K562 (cell line): ENCODE data around the gene PRUNE1. TPM values are rescaled to one million over a fixed set of nuclear protein-coding genes. Genes with fewer than 3 reads are reported as not detected.

Experiments
- ADNP ChIP-seq: fragments of 200-800 bp; sonication (Bioruptor generic); IDR thresholded peaks from 2 replicates; pipeline ENCODE4 v1.6.1; 2016; ENCODE audit warnings: missing genetic modification characterization, missing compliant biosample characterization
- CBX8 ChIP-seq: fragments of 200-600 bp; sonication (generic); IDR thresholded peaks from 2 replicates; pipeline ENCODE4 v1.6.1; 2012; ENCODE audit warnings: borderline replicate concordance, mixed run types, low read depth, mild to moderate bottlenecking, moderate library complexity, mixed read lengths, low read length, control low read depth, inconsistent platforms; ENCODE audit not compliant: poor library complexity, severe bottlenecking; ENCODE audit errors: extremely low read depth
- CC2D1A ChIP-seq: fragments of 450-650 bp; IDR thresholded peaks from 2 replicates; pipeline ENCODE4 v1.6.1; 2017; ENCODE audit warnings: mild to moderate bottlenecking
- GABPB2 ChIP-seq: fragments of 250-450 bp; sonication (Bioruptor Pico); conservative IDR thresholded peaks from 2 replicates; pipeline ENCODE4 v1.5.1; 2021; ENCODE audit warnings: mild to moderate bottlenecking
- MTA1 ChIP-seq: fragments of 450-650 bp; IDR thresholded peaks from 2 replicates; pipeline ENCODE4 v1.6.1; 2017; ENCODE audit warnings: borderline replicate concordance
- MYBL2 ChIP-seq, 2 experiments: fragments of 450-650 bp in 1 of 2; sonication (generic) in 1 of 2; formaldehyde crosslinking in 1 of 2; IDR thresholded peaks; 2 replicates each; pipeline versions ENCODE4 v1.6.1 to v1.8.1; 2017 to 2022; ENCODE audit warnings: borderline replicate concordance in 1 of 2, inconsistent platforms in 1 of 2, low read depth in 1 of 2, mild to moderate bottlenecking in 1 of 2, missing genetic modification reagents in 1 of 2, moderate library complexity in 1 of 2
- SETDB1 ChIP-seq: IDR thresholded peaks from one replicate; pipeline ENCODE4 v1.6.1; 2012; ENCODE audit warnings: low read length, control low read depth, inconsistent platforms
- ZNF717 ChIP-seq: fragments of 250-450 bp; sonication (Bioruptor Pico); IDR thresholded peaks from 2 replicates; pipeline ENCODE4 v1.5.0; 2021
- polyA plus RNA-seq, 8 experiments: library from polyadenylated mRNA; depleted of rRNA in 4 of 8; stranded (reverse) in 5 of 8; unstranded in 3 of 8; fragments of >200 nt; fragmentation: Nextera tagmentation in 2 of 8; fragmentation: Illumina TruSeq in 1 of 8; extraction: Ambion mirVana in 2 of 8; extraction: Trizol in 1 of 8; gene quantifications; 2 replicates each; pipeline versions ENCODE4 v1.2.1 to v1.2.3, GENCODE V29; 2011 to 2014; ENCODE audit warnings: inconsistent platforms in 1 of 8, missing spikeins in 1 of 8
- total RNA-seq, 7 experiments: library from RNA; depleted of rRNA in 6 of 7; stranded (reverse); fragments of >200 nt in 6 of 7; fragmentation: Illumina TruSeq in 2 of 7; extraction: Trizol in 2 of 7; gene quantifications; 2 replicates each; pipeline versions ENCODE4 v1.2.1 to v1.2.3, GENCODE V29; 2011 to 2021; ENCODE audit warnings: low replicate concordance in 1 of 7
- TF ChIP-seq, protein P1 (sequence below), 2 experiments: fragments of 450-650 bp in 1 of 2; sonication (generic) in 1 of 2; formaldehyde crosslinking in 1 of 2; IDR thresholded peaks in 1 of 2; conservative IDR thresholded peaks in 1 of 2; 2 replicates each; pipeline versions ENCODE4 v1.6.1 to v1.8.1; 2016 to 2023; ENCODE audit warnings: mild to moderate bottlenecking in 2 of 2, moderate library complexity in 2 of 2, inconsistent platforms in 1 of 2, missing genetic modification reagents in 1 of 2
- TF ChIP-seq, protein P2 (sequence below), 2 experiments: fragments of 450-650 bp in 1 of 2; sonication (generic) in 1 of 2; formaldehyde crosslinking in 1 of 2; IDR thresholded peaks; 2 replicates each; pipeline versions ENCODE4 v1.7.1 to v1.9.0; 2016 to 2022; ENCODE audit warnings: inconsistent platforms in 1 of 2, mild to moderate bottlenecking in 1 of 2, missing genetic modification reagents in 1 of 2
- TF ChIP-seq, protein P3 (sequence below): fragments of 450-650 bp; IDR thresholded peaks from one replicate; pipeline ENCODE4 v1.6.1; 2018; ENCODE audit warnings: mild to moderate bottlenecking, moderate library complexity; ENCODE audit not compliant: partially characterized antibody

Gene PRUNE1
- total and polyA plus RNA-seq, 9 of the 15 experiments (the other 6 are each of a cell fraction or from before 2014, with no cell fraction given), result 16.7 to 48.3 (median 26.2) TPM

DNA sequence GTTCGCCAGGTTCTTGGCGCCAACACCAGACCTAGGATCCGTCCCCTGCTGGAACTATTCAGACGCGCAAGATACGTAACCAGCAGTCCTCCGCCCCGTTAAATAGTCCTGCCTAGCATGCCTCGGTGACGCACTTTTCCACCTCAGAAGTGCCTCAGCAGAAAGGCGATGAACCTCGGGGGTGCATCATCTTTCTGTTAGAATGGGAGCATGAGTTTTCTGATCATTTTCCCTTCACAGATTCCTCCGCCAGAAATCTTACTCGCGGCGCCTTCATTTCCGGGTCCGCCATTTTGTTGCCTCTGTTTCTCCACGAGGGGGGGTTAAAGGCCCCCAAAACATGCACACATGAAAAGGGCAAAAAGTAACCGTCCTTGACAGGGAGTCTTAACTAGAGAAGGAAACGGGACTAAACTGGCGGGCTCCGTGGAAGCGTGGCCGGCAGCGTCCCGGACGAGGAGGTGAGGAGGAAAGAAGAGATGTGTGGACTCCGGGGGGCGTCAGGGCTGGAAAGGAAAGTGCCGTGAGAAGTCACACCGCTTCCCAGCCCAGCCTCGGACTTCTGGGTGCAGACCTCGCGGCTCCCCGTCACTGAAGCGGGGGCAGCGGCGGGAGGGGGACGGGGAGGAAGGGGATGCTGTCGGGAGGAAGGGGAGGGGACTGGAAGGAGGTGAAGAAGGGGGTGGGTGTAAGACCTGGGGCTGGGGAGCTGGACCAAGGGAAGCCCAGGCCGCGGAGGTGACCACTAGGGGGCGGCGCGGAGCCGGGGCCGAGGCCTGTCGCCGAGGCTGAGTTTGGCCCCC, 62.4 kb downstream of the PRUNE1 start, which contains the start of gene GABPB2 (continued):
- TF ChIP-seq, protein P1, sequence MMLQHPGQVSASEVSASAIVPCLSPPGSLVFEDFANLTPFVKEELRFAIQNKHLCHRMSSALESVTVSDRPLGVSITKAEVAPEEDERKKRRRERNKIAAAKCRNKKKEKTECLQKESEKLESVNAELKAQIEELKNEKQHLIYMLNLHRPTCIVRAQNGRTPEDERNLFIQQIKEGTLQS (IDR thresholded peaks at IDR 0.05), result peak; percentile 87
- TF ChIP-seq, protein P1 (CRISPR knock-in tag; conservative IDR thresholded peaks at IDR 0.05), result no peak
- no peak for TF ChIP-seq GABPB2 (CRISPR knock-in tag)
- TF ChIP-seq, protein P2, sequence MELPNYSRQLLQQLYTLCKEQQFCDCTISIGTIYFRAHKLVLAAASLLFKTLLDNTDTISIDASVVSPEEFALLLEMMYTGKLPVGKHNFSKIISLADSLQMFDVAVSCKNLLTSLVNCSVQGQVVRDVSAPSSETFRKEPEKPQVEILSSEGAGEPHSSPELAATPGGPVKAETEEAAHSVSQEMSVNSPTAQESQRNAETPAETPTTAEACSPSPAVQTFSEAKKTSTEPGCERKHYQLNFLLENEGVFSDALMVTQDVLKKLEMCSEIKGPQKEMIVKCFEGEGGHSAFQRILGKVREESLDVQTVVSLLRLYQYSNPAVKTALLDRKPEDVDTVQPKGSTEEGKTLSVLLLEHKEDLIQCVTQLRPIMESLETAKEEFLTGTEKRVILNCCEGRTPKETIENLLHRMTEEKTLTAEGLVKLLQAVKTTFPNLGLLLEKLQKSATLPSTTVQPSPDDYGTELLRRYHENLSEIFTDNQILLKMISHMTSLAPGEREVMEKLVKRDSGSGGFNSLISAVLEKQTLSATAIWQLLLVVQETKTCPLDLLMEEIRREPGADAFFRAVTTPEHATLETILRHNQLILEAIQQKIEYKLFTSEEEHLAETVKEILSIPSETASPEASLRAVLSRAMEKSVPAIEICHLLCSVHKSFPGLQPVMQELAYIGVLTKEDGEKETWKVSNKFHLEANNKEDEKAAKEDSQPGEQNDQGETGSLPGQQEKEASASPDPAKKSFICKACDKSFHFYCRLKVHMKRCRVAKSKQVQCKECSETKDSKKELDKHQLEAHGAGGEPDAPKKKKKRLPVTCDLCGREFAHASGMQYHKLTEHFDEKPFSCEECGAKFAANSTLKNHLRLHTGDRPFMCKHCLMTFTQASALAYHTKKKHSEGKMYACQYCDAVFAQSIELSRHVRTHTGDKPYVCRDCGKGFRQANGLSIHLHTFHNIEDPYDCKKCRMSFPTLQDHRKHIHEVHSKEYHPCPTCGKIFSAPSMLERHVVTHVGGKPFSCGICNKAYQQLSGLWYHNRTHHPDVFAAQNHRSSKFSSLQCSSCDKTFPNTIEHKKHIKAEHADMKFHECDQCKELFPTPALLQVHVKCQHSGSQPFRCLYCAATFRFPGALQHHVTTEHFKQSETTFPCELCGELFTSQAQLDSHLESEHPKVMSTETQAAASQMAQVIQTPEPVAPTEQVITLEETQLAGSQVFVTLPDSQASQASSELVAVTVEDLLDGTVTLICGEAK (IDR thresholded peaks at IDR 0.05), result peak; percentile 82
- TF ChIP-seq, protein P2 (CRISPR knock-in tag; IDR thresholded peaks at IDR 0.05), result no peak
- no peak for TF ChIP-seq ADNP (tag)
- no peak for TF ChIP-seq ZNF717 (CRISPR knock-in tag)
- TF ChIP-seq CC2D1A, result peak; percentile 87; the same call in 1 of the 2 replicates
- no peak for TF ChIP-seq SETDB1
- TF ChIP-seq, protein P3, sequence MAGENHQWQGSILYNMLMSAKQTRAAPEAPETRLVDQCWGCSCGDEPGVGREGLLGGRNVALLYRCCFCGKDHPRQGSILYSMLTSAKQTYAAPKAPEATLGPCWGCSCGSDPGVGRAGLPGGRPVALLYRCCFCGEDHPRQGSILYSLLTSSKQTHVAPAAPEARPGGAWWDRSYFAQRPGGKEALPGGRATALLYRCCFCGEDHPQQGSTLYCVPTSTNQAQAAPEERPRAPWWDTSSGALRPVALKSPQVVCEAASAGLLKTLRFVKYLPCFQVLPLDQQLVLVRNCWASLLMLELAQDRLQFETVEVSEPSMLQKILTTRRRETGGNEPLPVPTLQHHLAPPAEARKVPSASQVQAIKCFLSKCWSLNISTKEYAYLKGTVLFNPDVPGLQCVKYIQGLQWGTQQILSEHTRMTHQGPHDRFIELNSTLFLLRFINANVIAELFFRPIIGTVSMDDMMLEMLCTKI, result no peak
- TF ChIP-seq MYBL2 (IDR thresholded peaks at IDR 0.05; ENCODE audit: low read depth), result peak; percentile 76
- no peak for TF ChIP-seq MYBL2 (CRISPR knock-in tag; IDR thresholded peaks at IDR 0.05; ENCODE audit: borderline replicate concordance)
- TF ChIP-seq MTA1, result peak; percentile 89
- TF ChIP-seq CBX8, result no peak
